AG20443 (cell line): ENCODE measurements around the gene IFT25.

ENCODE experiments used
- DNase-seq: peaks from one replicate; pipeline ENCODE4 v3.0.0; 2012; ENCODE audit warnings: low spot score, mixed read lengths

Gene IFT25

GRCh38 chr1:53929246-53929960 is 16.1 kb downstream of the IFT25 start:
- DNase-seq, result no peak

DNA sequence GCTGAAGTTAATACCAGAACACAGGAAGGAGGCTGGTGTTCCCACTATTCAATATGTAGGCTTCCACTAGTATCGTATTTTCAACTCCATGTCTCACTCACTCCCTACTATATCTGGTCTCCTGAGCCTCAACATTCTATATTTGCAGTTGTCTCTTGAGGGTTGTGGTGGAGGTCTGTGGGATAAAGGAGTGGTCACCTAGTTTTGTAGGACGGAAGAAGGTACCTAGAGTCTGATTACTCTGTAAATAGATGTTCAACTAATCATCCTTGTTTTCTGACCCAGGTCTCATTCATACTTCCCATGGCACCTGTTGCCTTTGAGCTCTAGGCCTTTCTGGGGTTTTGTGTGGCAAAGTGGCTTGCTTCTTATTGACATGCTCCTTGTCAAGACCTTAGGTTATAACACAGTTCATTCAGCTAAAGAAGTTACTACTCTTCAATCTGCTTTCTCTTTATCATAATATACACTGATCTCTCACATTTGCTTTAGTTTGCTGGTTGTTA is 18.1 kb downstream of the IFT25 start:
- no peak for DNase-seq

DNA sequence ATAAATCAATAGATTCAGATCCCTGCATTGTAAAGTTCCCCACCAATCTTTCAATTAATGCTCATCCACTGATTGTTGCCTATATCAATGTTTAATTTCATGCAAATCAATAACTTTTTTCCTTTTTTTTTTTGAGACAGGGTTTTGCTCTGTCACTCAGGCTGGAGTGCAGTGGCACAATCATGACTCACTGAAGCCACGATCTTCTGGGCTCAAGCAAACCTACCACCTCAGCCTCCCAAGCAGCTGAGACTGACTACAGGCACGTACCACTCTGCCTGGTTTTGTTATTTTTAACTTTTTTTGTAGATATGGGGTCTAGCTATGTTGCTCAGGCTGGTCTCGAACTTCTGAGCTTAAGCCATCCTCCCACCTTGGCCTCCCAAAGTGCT is 25.8 kb downstream of the IFT25 start:
- no peak for DNase-seq

DNA sequence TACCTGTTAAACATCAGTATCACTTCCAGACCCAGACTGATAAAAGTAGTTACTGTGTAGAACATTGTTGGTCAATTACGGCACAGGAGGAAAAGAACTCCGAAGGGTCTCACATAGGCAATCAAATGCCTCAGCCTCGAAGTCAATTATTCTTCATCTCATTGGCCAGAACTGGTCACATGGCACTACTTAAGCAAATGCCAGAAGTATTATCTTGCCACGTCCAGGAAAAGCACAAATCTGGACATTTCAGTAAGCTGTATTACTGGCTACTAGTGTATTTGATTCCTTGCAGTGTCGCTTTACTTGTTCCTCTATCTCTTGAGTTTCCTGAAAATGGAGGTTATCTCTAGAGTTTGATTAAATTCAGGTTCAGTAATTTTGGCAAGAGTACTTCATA is 27.2 kb downstream of the IFT25 start:
- DNase-seq, result no peak

- no peak for DNase-seq
Measured at GRCh38 chr1:53913352-53914033, 32.0 kb downstream of the IFT25 start.

GRCh38 chr1:53911442-53911841 is 34.1 kb downstream of the IFT25 start:
- DNase-seq, result no peak

DNA sequence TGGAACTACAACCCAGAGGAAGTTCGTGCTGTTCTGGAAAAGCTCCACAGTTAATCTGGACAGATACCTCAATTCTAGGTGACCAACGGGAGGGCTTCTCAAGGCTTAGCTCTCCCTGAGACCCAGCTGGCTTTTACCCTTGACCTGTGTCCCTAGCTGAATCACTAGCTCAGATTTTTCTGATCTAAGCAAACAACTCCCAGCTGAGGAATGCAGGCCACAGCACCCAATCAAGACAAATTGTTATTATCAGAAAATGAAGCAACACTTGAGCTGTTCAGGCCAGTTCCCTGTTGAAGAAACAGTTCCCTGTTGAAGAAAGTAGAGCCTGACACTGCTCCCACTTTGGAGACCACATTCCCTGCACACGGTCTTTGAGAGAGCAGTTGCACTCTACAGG is 35.6 kb downstream of the IFT25 start:
- no peak for DNase-seq

GRCh38 chr1:53906121-53906520 is 39.4 kb downstream of the IFT25 start:
- DNase-seq, result no peak

DNA sequence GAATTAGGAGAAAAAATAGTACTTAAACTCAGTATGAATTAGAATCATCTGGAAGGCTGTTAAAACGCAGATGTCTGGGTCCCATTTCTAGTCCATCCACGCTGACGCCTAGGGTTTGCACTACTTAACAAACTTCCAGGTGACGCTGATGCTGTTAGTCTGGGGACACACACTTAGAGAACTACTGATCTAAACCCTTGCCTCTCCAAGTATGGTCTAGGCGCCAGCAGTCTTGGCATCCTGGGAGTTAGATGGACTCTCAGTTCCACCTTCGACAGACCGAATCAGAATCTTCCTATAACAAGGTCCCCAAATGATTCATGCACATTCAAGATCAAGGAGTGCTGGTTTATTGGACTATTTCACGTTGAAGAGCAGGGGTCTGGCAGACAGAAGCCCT is 40.0 kb downstream of the IFT25 start:
- no peak for DNase-seq

DNA sequence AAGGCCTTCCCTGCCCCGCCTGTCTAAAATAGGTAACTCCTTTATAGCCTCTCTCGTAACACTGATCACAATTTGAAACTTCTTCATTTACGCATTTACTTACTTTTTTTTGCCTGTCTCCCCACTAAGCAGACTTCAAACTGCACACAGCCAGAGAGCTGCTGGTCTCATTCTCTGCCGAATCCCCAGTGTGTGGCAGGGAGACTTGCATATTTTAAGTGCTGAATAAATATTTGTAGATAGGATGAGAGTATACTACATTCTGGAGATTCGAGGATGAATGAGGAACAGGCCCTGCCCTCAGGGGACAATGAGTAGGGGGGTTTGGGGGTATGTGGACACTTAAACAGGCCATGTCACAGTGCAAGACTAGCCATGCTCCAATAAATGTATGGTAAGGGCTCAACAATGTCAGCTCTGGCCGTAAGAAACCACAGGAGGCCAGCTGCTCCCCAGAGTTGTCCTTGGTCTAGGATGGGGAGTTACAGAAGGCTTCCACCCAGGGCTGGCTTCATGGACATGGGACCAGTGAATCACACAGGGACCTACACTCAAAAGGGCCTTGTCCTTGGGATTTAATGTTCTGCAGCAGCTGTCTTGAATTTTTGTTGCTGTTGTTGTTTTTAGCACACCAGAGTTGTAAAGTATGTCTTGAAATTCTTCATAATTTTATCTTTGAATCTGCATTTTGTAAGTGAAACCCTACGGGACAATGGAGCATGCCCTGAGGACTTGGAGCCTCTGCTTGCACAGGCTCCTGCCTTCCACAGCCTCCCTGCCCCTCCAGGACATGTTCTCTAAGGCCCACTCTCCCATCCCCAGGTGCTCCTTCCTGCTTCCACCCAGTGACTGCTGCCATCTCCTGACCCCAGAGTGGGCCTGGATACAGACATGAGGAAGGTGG is 43.0 kb downstream of the IFT25 start:
- DNase-seq, result no peak

GRCh38 chr1:53899708-53900107 is 45.8 kb downstream of the IFT25 start:
- no peak for DNase-seq

GRCh38 chr1:53899206-53899628 is 46.3 kb downstream of the IFT25 start:
- DNase-seq, result no peak

GRCh38 chr1:53896635-53897229 is 48.8 kb downstream of the IFT25 start:
- peak; percentile 80 for DNase-seq

DNA sequence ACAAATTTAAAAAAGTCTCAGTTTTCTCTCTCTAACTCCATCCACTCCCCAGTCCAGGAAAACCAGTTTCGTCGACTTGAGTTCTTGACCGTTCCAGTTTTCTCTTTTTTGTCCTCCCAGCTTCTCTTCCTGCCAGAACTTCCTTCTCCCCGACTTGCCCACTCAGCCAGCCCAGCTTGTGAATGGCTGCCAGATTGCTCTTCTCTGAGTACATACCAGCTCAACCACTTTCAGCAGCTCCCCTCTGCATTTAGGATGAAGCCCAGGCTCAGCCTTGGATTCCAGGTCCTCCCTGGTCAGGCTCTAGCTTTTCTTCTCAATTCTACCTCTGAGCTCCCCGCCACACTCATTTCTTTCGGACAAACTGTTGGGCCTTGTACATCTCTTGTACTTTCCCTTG is 50.1 kb downstream of the IFT25 start:
- DNase-seq, result peak; percentile 17

DNA sequence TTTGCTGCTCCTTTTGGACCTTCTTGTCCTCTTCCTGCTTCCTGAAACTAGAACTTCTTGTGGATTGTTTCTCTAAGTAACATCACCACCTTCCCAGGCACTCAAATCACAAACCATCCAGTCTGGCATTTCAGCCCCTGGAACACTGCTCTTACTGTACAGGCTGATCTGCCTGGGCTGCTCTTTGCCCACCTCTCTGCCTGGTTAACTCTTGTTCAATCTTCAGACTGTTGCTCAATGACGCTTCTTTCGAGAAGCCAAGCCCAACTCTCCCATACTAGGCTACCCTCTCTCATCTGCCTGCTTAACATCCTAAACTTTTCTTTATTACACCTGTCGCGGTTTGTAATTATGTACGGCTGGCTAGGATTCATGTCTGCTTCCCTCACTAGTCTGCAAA is 50.9 kb downstream of the IFT25 start:
- no peak for DNase-seq

DNA sequence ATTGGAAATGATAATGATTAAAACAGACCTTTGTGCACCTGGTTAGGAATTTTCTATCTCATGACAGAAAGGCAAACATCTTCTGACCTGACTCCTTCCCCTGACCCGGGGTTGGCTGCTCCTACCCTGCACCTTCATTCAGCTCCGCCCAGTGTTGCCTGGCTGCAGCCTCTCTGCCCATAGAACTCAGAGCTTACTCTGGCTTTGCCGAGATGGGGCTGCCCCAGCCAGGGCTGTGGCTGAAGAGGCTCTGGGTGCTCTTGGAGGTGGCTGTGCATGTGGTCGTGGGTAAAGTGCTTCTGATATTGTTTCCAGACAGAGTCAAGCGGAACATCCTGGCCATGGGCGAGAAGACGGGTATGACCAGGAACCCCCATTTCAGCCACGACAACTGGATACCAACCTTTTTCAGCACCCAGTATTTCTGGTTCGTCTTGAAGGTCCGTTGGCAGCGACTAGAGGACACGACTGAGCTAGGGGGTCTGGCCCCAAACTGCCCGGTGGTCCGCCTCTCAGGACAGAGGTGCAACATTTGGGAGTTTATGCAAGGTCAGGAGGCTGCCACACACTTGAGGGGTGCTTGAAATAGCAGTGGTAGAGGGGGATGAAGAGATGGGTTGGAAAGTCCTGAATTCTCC is 51.4 kb downstream of the IFT25 start, which contains the start of gene DIO1:
Gene DIO1, plus strand, starts transcription at position 189 of the 638 bp plus-strand sequence. Its CDS starts 24 bp downstream, at position 213.
- no peak for DNase-seq

GRCh38 chr1:53892911-53893310 is 52.6 kb downstream of the IFT25 start:
- no peak for DNase-seq

DNA sequence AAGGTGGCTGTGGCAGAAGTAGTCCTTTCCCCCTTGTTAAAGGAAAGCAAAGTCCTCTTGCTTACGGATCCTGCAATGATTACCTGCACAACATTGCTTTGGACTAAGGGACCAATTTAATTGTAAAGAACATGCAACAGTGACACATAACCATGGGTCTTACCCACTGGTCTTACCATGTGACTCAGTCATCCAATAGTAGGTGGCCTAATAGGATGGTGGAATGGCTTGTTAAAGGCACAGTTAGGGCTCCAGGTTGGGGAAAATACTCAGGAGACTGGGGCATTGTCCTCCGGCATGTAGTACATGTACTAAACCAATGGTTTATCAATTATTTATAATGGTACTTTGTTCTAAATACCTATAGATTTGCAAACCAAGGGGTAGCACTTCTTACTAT is 53.8 kb downstream of the IFT25 start:
- DNase-seq, result no peak

- no peak for DNase-seq
Measured at GRCh38 chr1:53891018-53891417, 54.5 kb downstream of the IFT25 start.

GRCh38 chr1:53890522-53890941 is 55.0 kb downstream of the IFT25 start:
- no peak for DNase-seq
